ENCODE data around the gene CLINT1. TPM values are rescaled to one million over a fixed set of nuclear protein-coding genes. Genes with fewer than 3 reads are reported as not detected.

CLINT1 gene
- total RNA-seq, 1 experiment from 2014 or later, result 214 TPM

DNA sequence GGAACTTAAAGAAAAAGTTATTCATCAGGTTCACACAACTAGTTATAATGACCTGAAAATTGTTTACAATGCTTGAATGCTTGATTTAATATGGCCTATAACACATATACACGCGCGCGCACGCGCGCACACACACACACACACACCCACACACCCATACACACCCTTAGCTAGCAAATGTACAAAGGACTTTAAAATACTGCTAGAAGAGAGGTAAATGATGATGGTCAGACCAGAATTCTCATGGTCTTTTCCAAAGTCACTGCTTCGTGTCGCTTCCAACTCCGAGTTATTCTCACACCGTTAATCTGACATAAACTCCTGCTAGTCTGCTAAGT lies 109.5 kb downstream of the CLINT1 start:
- H3K36me3 Mint-ChIP-seq (ENCODE audit: insufficient read depth, unreplicated experiment), result peaks cover 4% of the 10 kb centered on the region
- no peak for DNase-seq
- no peaks in the 10 kb centered on the region for H3K27me3 Mint-ChIP-seq (ENCODE audit: unreplicated experiment)
- intact Hi-C loops (cut with micrococcal nuclease; ENCODE audit: unreplicated experiment), result loop anchor here (10.0 kb wide), 1 partner anchor 495 kb away; no protein-coding TSS in a partner anchor
- TF ChIP-seq, protein P1, sequence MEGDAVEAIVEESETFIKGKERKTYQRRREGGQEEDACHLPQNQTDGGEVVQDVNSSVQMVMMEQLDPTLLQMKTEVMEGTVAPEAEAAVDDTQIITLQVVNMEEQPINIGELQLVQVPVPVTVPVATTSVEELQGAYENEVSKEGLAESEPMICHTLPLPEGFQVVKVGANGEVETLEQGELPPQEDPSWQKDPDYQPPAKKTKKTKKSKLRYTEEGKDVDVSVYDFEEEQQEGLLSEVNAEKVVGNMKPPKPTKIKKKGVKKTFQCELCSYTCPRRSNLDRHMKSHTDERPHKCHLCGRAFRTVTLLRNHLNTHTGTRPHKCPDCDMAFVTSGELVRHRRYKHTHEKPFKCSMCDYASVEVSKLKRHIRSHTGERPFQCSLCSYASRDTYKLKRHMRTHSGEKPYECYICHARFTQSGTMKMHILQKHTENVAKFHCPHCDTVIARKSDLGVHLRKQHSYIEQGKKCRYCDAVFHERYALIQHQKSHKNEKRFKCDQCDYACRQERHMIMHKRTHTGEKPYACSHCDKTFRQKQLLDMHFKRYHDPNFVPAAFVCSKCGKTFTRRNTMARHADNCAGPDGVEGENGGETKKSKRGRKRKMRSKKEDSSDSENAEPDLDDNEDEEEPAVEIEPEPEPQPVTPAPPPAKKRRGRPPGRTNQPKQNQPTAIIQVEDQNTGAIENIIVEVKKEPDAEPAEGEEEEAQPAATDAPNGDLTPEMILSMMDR (IDR thresholded peaks at IDR 0.05; ENCODE audit: unreplicated experiment), result no peak
- BruUV-seq (replicated peaks), result no TSS peak
- no peaks in the 10 kb centered on the region for H3K9me3 Mint-ChIP-seq (ENCODE audit: low read depth, unreplicated experiment)
- H3K4me1 Mint-ChIP-seq (ENCODE audit: low read depth, unreplicated experiment), result peaks cover 9% of the 10 kb centered on the region
- CTCF ChIA-PET, result no interaction called here
- no peak overlapping the region for H3K27ac Mint-ChIP-seq (ENCODE audit: unreplicated experiment)
- H3K4me3 Mint-ChIP-seq (ENCODE audit: low read depth, unreplicated experiment), result no peak overlapping the region

DNA sequence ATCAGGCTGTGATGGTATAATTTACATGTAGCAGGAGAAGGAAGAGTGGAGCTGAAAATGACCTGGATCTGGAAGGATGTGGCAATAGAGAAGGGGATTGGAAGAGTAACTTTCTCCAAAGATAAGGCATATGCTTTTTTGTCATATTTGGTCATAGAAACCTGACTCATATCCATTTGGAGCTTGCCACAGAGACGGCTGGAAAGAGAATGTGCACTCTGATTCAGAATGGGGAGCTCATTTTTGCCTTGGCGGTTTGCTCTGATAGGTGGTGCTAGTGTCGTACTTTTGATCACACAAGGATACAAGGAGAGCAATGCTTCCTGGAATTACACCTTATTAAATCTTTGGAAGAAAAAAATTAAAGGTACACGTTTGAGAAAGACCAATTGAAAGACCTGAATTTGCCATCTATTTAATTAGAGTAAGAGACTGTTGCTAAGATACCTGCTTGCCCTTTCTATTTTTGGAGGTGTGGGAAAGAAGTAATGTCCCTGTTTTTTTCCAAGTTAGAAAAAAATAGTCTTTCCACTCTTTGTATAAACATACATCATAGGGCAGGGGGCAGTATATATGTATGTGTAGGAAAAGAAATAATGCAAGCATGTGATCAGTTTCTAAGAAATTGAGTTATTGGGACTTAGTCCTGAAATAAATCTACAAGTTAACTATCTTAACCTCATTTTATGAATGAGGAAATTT lies 110.0 kb downstream of the CLINT1 start:
- Mint-ChIP-seq H3K9me3 (ENCODE audit: low read depth, unreplicated experiment) (no peaks in the 10 kb centered on the region), H3K36me3 (ENCODE audit: insufficient read depth, unreplicated experiment) (peaks cover 9% of the 10 kb centered on the region), H3K27ac (ENCODE audit: unreplicated experiment) (no peak overlapping the region), H3K4me1 (ENCODE audit: low read depth, unreplicated experiment) (peaks cover 14% of the 10 kb centered on the region), H3K4me3 (ENCODE audit: low read depth, unreplicated experiment) (no peak overlapping the region), H3K27me3 (ENCODE audit: unreplicated experiment) (no peaks in the 10 kb centered on the region)
- no peak for DNase-seq
- TF ChIP-seq, protein P1 (IDR thresholded peaks at IDR 0.05; ENCODE audit: unreplicated experiment), result no peak
- CTCF ChIA-PET, result no interaction called here
- intact Hi-C loops (cut with micrococcal nuclease; ENCODE audit: unreplicated experiment), result loop anchor here (10.0 kb wide), 1 partner anchor 494 kb away; no protein-coding TSS in a partner anchor
- no TSS peak for BruUV-seq (replicated peaks)

DNA sequence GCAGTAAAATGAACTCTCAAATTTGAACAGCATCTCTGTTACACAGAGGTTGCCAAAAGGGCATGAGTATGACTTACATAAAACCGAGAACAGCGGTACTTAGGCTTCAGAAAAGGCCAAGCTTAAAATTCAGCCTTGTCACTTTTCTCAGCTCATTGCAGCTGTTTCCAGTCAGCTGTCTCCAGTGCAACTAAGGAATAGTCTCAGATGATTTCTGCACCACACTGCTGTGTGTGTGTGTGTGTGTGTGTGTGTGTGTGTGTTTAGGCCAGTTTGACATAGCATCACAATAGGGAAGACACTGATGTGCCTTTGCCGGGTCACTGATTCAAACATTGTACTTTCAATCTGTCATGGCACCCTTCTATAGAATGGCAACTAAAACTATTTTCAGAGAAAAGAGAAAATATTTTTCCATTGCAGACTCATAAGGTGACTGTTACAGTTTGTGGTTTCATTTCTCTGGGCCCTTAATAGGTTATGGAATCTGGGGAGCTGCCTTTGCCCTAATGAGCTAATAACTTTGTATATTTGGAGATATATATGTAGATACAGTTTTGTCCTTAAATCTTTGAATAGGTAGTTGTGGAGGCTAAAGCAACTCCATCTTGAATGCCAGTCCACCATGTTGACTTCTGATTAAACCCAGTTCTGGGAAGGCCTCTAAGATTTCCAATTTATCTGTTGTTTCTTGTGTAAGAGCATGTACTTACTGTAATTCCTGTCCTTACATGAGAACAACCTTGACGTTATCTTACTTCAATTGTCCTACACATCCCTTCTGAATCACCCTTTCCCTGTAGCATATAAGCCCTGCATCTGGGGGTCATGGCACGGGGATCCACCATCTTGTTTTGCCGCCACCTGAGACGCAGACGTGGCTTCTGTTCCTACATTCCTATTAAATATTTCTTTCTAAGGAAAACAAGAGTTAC lies 110.9 kb downstream of the CLINT1 start:
- CTCF ChIA-PET, result interaction anchor here (0.5 kb wide), 1 partner anchor 503 kb away, joined by 3 read pairs; no protein-coding TSS in a partner anchor
- H3K27me3 Mint-ChIP-seq (ENCODE audit: unreplicated experiment), result no peaks in the 10 kb centered on the region
- TF ChIP-seq, protein P1 (IDR thresholded peaks at IDR 0.05; ENCODE audit: unreplicated experiment), result no peak
- H3K4me1 Mint-ChIP-seq (ENCODE audit: low read depth, unreplicated experiment), result peaks cover 16% of the 10 kb centered on the region
- peaks cover 18% of the 10 kb centered on the region for H3K36me3 Mint-ChIP-seq (ENCODE audit: insufficient read depth, unreplicated experiment)
- intact Hi-C loops (cut with micrococcal nuclease; ENCODE audit: unreplicated experiment), result loop anchor here (10.0 kb wide), 1 partner anchor 493 kb away; no protein-coding TSS in a partner anchor
- no peak for DNase-seq
- no TSS peak for BruUV-seq (replicated peaks)
- H3K9me3 Mint-ChIP-seq (ENCODE audit: low read depth, unreplicated experiment), result no peaks in the 10 kb centered on the region
- H3K4me3 Mint-ChIP-seq (ENCODE audit: low read depth, unreplicated experiment), result no peak overlapping the region
- no peak overlapping the region for H3K27ac Mint-ChIP-seq (ENCODE audit: unreplicated experiment)

DNA sequence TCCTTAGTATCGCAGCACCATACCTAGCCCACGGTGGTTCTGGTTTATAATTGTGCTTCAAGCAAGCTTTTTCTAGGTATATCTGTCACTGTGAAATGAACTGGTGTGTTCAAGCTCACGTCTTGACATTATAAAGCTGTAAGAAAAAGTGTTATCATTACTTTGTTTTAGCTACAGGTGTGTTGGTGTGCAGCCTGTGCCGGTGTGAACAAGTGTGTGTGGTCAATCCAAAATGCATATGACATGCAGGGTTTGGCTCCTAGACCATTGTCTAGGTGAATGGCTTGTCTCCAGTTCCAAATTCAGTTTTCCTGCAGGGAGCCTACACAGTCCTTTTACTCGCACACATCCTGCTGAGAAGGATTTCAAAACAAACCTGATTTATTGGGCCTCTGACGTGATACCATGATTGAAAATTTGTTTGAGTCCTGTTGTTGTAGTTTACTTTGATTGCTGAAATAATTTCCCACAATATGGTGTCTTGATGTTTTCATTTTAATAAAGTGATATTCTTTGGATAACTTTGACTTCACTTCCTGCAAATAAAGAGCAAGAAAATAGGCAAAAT lies 111.7 kb downstream of the CLINT1 start:
- CTCF ChIA-PET, result no interaction called here
- peaks cover 22% of the 10 kb centered on the region for H3K4me1 Mint-ChIP-seq (ENCODE audit: low read depth, unreplicated experiment)
- no TSS peak for BruUV-seq (replicated peaks)
- TF ChIP-seq, protein P1 (IDR thresholded peaks at IDR 0.05; ENCODE audit: unreplicated experiment), result no peak
- H3K27ac Mint-ChIP-seq (ENCODE audit: unreplicated experiment), result no peak overlapping the region
- no peak for DNase-seq
- peaks cover 25% of the 10 kb centered on the region for H3K36me3 Mint-ChIP-seq (ENCODE audit: insufficient read depth, unreplicated experiment)
- H3K4me3 Mint-ChIP-seq (ENCODE audit: low read depth, unreplicated experiment), result no peak overlapping the region
- intact Hi-C loops (cut with micrococcal nuclease; ENCODE audit: unreplicated experiment), result loop anchor here (10.0 kb wide), 1 partner anchor 492 kb away; no protein-coding TSS in a partner anchor
- H3K9me3 Mint-ChIP-seq (ENCODE audit: low read depth, unreplicated experiment), result no peaks in the 10 kb centered on the region
- H3K27me3 Mint-ChIP-seq (ENCODE audit: unreplicated experiment), result no peaks in the 10 kb centered on the region
